Measurements from ENCODE around the gene RRP36. TPM values are rescaled to one million over a fixed set of nuclear protein-coding genes. Genes with fewer than 3 reads are reported as not detected.

Gene RRP36
- total and polyA plus RNA-seq, 2 of the 8 experiments (the other 6 are each of a cell fraction or from before 2014, with no cell fraction given): 33.9 to 92.3 TPM

DNA sequence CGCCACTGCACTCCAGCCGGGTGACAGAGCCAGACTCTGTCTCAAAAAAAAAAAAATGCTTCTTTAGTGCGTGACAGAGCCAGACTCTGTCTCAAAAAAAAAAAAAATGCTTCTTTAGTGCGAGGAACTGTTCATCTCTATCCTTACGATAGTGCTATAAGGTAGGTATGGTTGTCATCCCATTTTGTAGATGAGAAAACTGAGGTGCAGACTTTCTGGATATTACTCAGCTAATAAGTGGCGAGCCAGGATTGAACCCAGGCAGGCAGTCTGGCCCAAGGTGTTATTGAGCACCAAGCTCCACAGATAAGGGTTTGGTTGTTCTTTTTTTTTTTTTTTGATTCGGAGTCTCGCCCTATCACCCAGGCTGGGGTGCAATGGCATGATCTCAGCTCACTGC, 19.6 kb upstream of the RRP36 start:
- Histone ChIP-seq H2BK20ac (ENCODE audit: low read length) (no peak overlapping the region), H3K18ac (ENCODE audit: extremely low read depth, low read length) (no peak overlapping the region), H3K4me3 (ENCODE audit: extremely low read depth in 1 of 4, insufficient read depth in 2 of 4, low read depth in 3 of 4, low read length in 4 of 4) (no peak overlapping the region), H4K20me1 (replicated peaks in 1 of 2; ENCODE audit: control insufficient read depth in 1 of 2, insufficient read depth in 2 of 2, low read length in 2 of 2) (peaks cover 0 to 7% of the 10 kb centered on the region in 2 experiments), H2AFZ (ENCODE audit: low read length) (no peak overlapping the region), H3K4ac (replicated peaks; ENCODE audit: insufficient read length, low read depth, low read length) (no peak overlapping the region), H4K91ac (replicated peaks; ENCODE audit: insufficient read length, low read length) (no peak overlapping the region), H3K27ac (ENCODE audit: low read depth, low read length) (no peak overlapping the region), H3K23ac (ENCODE audit: insufficient read length) (no peak overlapping the region), H2BK15ac (ENCODE audit: low read length) (no peak overlapping the region), H3K14ac (ENCODE audit: insufficient read length) (no peak overlapping the region), H4K5ac (ENCODE audit: insufficient read length, low read depth, low read length) (no peak overlapping the region), H3K9me3 (ENCODE audit: insufficient read depth in 2 of 2, low read depth in 1 of 2, low read length in 1 of 2) (no peaks in the 10 kb centered on the region), H3K27me3 (replicated peaks in 1 of 4; ENCODE audit: control insufficient read depth in 3 of 4, extremely low read depth in 1 of 4, insufficient read depth in 3 of 4, low read length in 3 of 4) (no peaks in the 10 kb centered on the region), H2AK5ac (ENCODE audit: low read depth, low read length) (no peak overlapping the region), H2BK12ac (ENCODE audit: low read depth, low read length) (no peak overlapping the region), H3K79me1 (ENCODE audit: low read depth, low read length) (no peaks in the 10 kb centered on the region; the same call in 1 of the 2 replicates), H3K36me3 (ENCODE audit: control insufficient read depth in 2 of 4, insufficient read depth in 4 of 4, low read length in 3 of 4) (peaks cover 0 to 11% (median 1%) of the 10 kb centered on the region in 4 experiments; a peak in 4 of 8 replicates), H3K9ac (replicated peaks in 1 of 4; ENCODE audit: extremely low read depth in 1 of 4, low read depth in 3 of 4, low read length in 3 of 4) (no peak overlapping the region), H3K23me2 (ENCODE audit: low read depth, low read length) (no peaks in the 10 kb centered on the region), H2BK120ac (replicated peaks; ENCODE audit: low read depth, low read length) (no peak overlapping the region), H2BK5ac (ENCODE audit: low read depth, low read length) (no peak overlapping the region), H3K79me2 (ENCODE audit: control insufficient read depth in 1 of 2, insufficient read depth in 2 of 2, low read length in 2 of 2) (no peaks in the 10 kb centered on the region), H3K56ac (replicated peaks; ENCODE audit: insufficient read length, low read depth, low read length) (no peak overlapping the region), H4K8ac (ENCODE audit: extremely low read depth, insufficient read depth, low read length) (no peak overlapping the region), H3K4me2 (ENCODE audit: insufficient read depth in 1 of 2, low read depth in 2 of 2, low read length in 2 of 2) (no peak overlapping the region), H3K4me1 (replicated peaks in 1 of 4; ENCODE audit: control insufficient read depth in 3 of 4, insufficient read depth in 4 of 4, low read length in 3 of 4) (no peaks in the 10 kb centered on the region; a peak in 1 of 7 replicates)
- CTCF ChIA-PET (ENCODE audit: partially characterized antibody): interaction anchor here (0.8 to 1.5 kb wide), 4 partner anchors 11 to 107 kb away, joined by 3 to 7 read pairs (median 3); no protein-coding TSS in a partner anchor
- FAIRE-seq: no peak
- 95% methylated on average over 8 of the region's 8 CpGs; no CpG with 5 or more reads in 1 of the 2 experiments for WGBS, 2 experiments (ENCODE audit: extremely low coverage in 1 of 2, insufficient coverage in 1 of 2, insufficient read length in 1 of 2, insufficient replicate concordance in 2 of 2, low coverage in 1 of 2, low lambda C conversion rate in 2 of 2, missing lambda C conversion rate in 1 of 2)
- POLR2A ChIA-PET (ENCODE audit: partially characterized antibody): interaction anchor here (0.8 to 2.5 kb wide), 3 partner anchors 12 to 18 kb away, joined by 3 to 19 read pairs (median 6); partner anchors contain the start of genes KLHDC3, MEA1 and PPP2R5D
- DNase-seq (ENCODE audit: low read depth in 1 of 2, low spot score in 2 of 2): no peak
- TF ChIP-seq, protein P1, sequence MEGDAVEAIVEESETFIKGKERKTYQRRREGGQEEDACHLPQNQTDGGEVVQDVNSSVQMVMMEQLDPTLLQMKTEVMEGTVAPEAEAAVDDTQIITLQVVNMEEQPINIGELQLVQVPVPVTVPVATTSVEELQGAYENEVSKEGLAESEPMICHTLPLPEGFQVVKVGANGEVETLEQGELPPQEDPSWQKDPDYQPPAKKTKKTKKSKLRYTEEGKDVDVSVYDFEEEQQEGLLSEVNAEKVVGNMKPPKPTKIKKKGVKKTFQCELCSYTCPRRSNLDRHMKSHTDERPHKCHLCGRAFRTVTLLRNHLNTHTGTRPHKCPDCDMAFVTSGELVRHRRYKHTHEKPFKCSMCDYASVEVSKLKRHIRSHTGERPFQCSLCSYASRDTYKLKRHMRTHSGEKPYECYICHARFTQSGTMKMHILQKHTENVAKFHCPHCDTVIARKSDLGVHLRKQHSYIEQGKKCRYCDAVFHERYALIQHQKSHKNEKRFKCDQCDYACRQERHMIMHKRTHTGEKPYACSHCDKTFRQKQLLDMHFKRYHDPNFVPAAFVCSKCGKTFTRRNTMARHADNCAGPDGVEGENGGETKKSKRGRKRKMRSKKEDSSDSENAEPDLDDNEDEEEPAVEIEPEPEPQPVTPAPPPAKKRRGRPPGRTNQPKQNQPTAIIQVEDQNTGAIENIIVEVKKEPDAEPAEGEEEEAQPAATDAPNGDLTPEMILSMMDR (IDR thresholded peaks at IDR 0.05; ENCODE audit: control extremely low read depth in 1 of 3, insufficient read depth in 1 of 3, low read depth in 1 of 3, low read length in 3 of 3): no peak
- TF ChIP-seq SIRT6 (IDR thresholded peaks at IDR 0.05; ENCODE audit: low read length): no peak
- TF ChIP-seq TAF7 (optimal IDR thresholded peaks at IDR 0.05; ENCODE audit: borderline replicate concordance, low read depth, low read length): no peak
- no peak for TF ChIP-seq KDM4A (IDR thresholded peaks at IDR 0.05; ENCODE audit: low read depth, low read length, severe bottlenecking)
- no peak for TF ChIP-seq SP4 (IDR thresholded peaks at IDR 0.05; ENCODE audit: low read length)
- no peak for TF ChIP-seq GABPA (IDR thresholded peaks at IDR 0.05; ENCODE audit: borderline replicate concordance, insufficient read depth, low read length)
- TF ChIP-seq CREB1 (IDR thresholded peaks at IDR 0.05): no peak
- TF ChIP-seq EP300 (IDR thresholded peaks at IDR 0.05; ENCODE audit: borderline replicate concordance in 1 of 2, low read depth in 2 of 2, low read length in 2 of 2): no peak
- TF ChIP-seq CHD2 (IDR thresholded peaks at IDR 0.05; ENCODE audit: low read length): no peak
- no peak for TF ChIP-seq CTBP2 (IDR thresholded peaks at IDR 0.05; ENCODE audit: borderline replicate concordance, insufficient read depth, insufficient read length, low read length)
